WERI-Rb-1 (cell line): ENCODE measurements around the gene SMYD3.

Experiments used
- DNase-seq: peaks from one replicate; pipeline ENCODE4 v3.0.0-alpha.2; 2020
- H3K27ac ChIP-seq: fragments of 250-450 bp; sonication (Bioruptor Pico); 2 replicates; pipeline ENCODE4 v1.5.1; 2020; ENCODE audit warnings: mild to moderate bottlenecking, moderate library complexity
- H3K27me3 ChIP-seq: fragments of 250-450 bp; sonication (Bioruptor Pico); 2 replicates; pipeline ENCODE4 v1.5.1; 2021; ENCODE audit warnings: mild to moderate bottlenecking, low read depth, moderate library complexity; ENCODE audit not compliant: insufficient read depth, severe bottlenecking
- H3K36me3 ChIP-seq: fragments of 250-450 bp; sonication (Bioruptor Pico); 2 replicates; pipeline ENCODE4 v1.5.1; 2020; ENCODE audit warnings: mild to moderate bottlenecking, moderate library complexity
- H3K4me3 ChIP-seq: 2 replicates; pipeline ENCODE4 v1.5.1; 2011; ENCODE audit warnings: low read depth, mild to moderate bottlenecking, control low read depth, low read length
- H3K9me3 ChIP-seq: fragments of 250-450 bp; sonication (Bioruptor Pico); 2 replicates; pipeline ENCODE4 v1.5.1; 2021; ENCODE audit warnings: mild to moderate bottlenecking, moderate library complexity; ENCODE audit not compliant: severe bottlenecking
- TF ChIP-seq, protein P1 (sequence below): IDR thresholded peaks from 2 replicates; pipeline ENCODE4 v1.5.1; 2011; ENCODE audit warnings: low read depth, mild to moderate bottlenecking, control low read depth, inconsistent platforms, low read length

Gene SMYD3

DNA sequence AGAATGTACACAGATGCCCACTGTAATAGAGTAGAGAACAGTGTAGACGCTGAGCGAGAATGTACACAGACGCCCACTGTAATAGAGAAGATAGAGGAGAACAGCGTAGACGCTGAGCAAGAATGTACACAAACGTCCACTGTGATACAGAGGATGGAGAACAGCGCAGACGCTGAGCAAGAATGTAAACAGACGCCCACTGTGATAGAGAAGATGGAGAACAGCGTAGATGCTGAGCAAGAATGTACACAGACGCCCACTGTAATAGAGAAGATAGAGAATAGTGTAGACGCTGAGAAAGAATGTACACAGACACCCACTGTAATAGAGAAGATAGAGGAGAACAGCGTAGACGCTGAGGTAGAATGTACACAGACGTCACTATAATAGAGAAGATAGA, 306.9 kb downstream of the SMYD3 start:
- Histone ChIP-seq H3K9me3 (no peaks in the 10 kb centered on the region), H3K4me3 (no peak overlapping the region), H3K27ac (no peak overlapping the region), H3K27me3 (no peaks in the 10 kb centered on the region), H3K36me3 (no peaks in the 10 kb centered on the region)
- TF ChIP-seq, protein P1, sequence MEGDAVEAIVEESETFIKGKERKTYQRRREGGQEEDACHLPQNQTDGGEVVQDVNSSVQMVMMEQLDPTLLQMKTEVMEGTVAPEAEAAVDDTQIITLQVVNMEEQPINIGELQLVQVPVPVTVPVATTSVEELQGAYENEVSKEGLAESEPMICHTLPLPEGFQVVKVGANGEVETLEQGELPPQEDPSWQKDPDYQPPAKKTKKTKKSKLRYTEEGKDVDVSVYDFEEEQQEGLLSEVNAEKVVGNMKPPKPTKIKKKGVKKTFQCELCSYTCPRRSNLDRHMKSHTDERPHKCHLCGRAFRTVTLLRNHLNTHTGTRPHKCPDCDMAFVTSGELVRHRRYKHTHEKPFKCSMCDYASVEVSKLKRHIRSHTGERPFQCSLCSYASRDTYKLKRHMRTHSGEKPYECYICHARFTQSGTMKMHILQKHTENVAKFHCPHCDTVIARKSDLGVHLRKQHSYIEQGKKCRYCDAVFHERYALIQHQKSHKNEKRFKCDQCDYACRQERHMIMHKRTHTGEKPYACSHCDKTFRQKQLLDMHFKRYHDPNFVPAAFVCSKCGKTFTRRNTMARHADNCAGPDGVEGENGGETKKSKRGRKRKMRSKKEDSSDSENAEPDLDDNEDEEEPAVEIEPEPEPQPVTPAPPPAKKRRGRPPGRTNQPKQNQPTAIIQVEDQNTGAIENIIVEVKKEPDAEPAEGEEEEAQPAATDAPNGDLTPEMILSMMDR = no peak
- no peak for DNase-seq

GRCh38 chr1:246199086-246199645, 307.9 kb downstream of the SMYD3 start:
- no peaks in the 10 kb centered on the region for H3K9me3 ChIP-seq
- TF ChIP-seq, protein P1 = no peak
- no peaks in the 10 kb centered on the region for H3K27me3 ChIP-seq
- no peak for DNase-seq
- no peak overlapping the region for H3K4me3 ChIP-seq
- no peak overlapping the region for H3K27ac ChIP-seq
- no peaks in the 10 kb centered on the region for H3K36me3 ChIP-seq

DNA sequence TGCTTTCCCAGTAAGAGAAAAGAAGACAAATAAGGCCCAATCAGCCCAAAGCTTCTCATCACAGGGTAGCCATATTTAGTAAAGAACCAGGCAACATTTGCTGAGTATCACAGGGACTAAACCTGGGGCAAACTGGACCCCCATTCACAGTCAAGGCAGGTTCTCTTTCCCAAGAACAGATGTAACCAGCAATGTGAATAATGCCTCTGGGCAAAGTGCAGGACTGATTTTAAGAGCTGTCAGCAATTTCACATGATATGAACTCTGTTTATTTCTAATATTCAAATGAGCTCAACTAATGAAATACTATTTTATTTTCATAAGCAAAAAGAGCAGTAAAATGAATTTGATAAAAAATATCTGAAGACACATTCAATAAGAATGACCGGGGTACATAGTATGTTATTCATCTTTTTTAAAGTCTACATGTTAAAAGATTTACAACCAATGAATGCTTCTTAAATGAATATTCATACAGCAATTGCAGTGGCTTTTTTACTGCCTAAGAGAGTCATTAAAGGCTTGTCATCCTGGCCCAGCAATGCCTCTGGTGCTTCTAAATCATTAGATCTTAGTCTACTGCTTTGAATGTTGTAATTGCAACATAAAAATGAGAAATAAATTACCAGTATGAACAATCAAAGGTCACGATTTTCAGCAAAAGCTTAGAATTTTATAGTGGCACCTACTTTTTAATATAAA, 308.8 kb downstream of the SMYD3 start:
- no peaks in the 10 kb centered on the region for H3K36me3 ChIP-seq
- no peak overlapping the region for H3K4me3 ChIP-seq
- H3K27ac ChIP-seq = no peak overlapping the region
- no peaks in the 10 kb centered on the region for H3K9me3 ChIP-seq
- DNase-seq = no peak
- no peaks in the 10 kb centered on the region for H3K27me3 ChIP-seq
- TF ChIP-seq, protein P1 = no peak

DNA sequence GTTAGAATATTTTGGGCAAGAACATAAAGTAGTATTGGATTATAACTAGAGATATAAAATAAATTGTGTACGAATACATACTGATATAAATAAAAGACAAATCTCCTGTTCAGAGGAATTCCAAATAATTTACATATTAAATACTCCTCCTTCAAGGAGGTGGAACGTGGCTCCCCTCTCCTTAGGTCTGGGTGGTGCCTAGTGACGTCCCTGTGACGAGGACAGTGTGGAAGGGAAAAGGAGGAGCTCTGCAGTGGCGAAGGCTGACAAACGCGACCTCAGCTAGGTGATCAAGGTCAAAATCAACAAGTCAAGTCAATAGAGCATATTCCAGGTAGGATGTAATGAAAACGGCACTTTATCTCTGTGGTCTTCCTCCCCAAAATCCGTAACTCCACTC, 310.0 kb downstream of the SMYD3 start:
- no peak overlapping the region for H3K27ac ChIP-seq
- H3K36me3 ChIP-seq = no peaks in the 10 kb centered on the region
- no peaks in the 10 kb centered on the region for H3K9me3 ChIP-seq
- no peak for DNase-seq
- H3K4me3 ChIP-seq = no peak overlapping the region
- TF ChIP-seq, protein P1 = no peak
- no peaks in the 10 kb centered on the region for H3K27me3 ChIP-seq

GRCh38 chr1:246195296-246195695, 311.8 kb downstream of the SMYD3 start:
- H3K27me3 ChIP-seq = no peaks in the 10 kb centered on the region
- H3K36me3 ChIP-seq = no peaks in the 10 kb centered on the region
- H3K27ac ChIP-seq = no peak overlapping the region
- TF ChIP-seq, protein P1 = no peak
- no peak for DNase-seq
- H3K4me3 ChIP-seq = no peak overlapping the region
- H3K9me3 ChIP-seq = no peaks in the 10 kb centered on the region

DNA sequence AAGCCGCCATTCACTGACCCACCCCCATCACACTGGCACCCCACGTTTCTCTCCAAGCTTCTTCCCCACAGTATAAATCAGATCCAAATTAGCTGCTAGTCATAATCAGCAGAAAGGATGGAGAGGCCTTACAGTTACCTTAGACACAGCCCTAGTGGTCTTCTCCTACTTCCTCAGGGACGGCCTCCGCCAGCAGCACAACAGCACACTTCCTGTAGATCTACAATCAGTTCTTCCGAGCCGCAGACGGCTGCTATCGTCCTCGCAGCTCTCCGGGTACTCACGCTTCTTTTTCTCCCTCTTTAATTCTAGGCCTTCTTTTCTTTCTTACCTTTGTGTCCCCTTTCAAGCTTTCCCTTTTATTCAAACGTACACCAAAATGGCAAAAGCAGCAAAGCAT, 313.5 kb downstream of the SMYD3 start:
- DNase-seq = no peak
- Histone ChIP-seq H3K27me3 (no peaks in the 10 kb centered on the region), H3K4me3 (no peak overlapping the region), H3K36me3 (no peaks in the 10 kb centered on the region), H3K27ac (no peak overlapping the region), H3K9me3 (no peaks in the 10 kb centered on the region)
- TF ChIP-seq, protein P1 = no peak
